Measurements from ENCODE around the gene HLTF.

GRCh38 chr3:149007567-149008257, 78.6 kb downstream of the HLTF start:
- TF ChIP-seq, protein P1, sequence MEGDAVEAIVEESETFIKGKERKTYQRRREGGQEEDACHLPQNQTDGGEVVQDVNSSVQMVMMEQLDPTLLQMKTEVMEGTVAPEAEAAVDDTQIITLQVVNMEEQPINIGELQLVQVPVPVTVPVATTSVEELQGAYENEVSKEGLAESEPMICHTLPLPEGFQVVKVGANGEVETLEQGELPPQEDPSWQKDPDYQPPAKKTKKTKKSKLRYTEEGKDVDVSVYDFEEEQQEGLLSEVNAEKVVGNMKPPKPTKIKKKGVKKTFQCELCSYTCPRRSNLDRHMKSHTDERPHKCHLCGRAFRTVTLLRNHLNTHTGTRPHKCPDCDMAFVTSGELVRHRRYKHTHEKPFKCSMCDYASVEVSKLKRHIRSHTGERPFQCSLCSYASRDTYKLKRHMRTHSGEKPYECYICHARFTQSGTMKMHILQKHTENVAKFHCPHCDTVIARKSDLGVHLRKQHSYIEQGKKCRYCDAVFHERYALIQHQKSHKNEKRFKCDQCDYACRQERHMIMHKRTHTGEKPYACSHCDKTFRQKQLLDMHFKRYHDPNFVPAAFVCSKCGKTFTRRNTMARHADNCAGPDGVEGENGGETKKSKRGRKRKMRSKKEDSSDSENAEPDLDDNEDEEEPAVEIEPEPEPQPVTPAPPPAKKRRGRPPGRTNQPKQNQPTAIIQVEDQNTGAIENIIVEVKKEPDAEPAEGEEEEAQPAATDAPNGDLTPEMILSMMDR (IDR thresholded peaks at IDR 0.05): no peak
- TF ChIP-seq POLR2A (IDR thresholded peaks at IDR 0.05): no peak

All from body of pancreas (tissue), 4 donors.